HG03354 (cell line): ENCODE data around the gene CDR2L.
A peak's percentile ranks its signal among the peaks of the same experiment; 100 is the strongest.

ENCODE experiments used
- ATAC-seq: cut with Tn5 transposase; IDR thresholded peaks from one replicate; pipeline ENCODE4 v1.9.1; 2021; ENCODE audit warnings: mild to moderate bottlenecking; ENCODE audit not compliant: unreplicated experiment, poor library complexity, severe bottlenecking

The CDR2L gene

GRCh38 chr17:74987418-74987908, at the start of gene CDR2L:
TSS of gene CDR2L (plus strand) at chr17:74987632. CDS start at chr17:74988044, 412 bp downstream.
- ATAC-seq, result peak; percentile 94

DNA sequence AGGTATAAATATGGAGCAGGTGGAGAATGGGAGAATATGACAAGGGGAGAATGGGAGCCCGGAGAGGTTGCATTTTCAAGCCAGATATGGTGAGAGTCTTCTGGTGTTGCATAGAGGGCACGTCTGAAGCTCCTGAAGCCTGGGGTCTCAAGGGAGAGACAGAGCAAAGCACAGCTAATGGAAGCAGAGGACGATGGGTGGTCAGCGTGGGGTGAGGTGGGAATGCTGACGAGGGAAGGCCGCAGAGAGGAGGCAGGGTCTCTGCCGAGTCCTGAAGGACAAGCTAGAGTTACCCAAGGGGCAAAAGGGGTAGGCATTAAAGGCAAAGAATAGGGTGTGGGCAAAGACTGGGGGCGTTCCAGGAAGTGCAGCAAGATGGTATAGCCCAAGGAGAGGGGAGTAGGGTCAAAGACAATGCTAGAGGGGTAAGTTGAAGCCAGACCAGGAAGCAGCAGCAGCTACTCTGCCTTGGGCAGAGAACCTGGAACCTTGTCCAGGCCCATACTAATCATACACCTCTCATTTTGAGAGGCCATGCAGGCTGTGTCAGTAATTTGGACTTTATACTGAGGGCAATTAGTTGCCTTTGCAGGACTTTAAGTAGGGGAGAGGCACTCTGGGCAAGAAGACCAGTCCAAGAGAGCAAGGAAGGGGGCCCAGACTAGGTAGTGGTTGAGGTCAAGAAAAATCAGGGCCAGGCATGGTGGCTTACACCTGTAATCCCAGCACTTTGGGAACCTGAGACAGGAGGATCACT, 49.1 kb upstream of the CDR2L start:
- ATAC-seq, result no peak

DNA sequence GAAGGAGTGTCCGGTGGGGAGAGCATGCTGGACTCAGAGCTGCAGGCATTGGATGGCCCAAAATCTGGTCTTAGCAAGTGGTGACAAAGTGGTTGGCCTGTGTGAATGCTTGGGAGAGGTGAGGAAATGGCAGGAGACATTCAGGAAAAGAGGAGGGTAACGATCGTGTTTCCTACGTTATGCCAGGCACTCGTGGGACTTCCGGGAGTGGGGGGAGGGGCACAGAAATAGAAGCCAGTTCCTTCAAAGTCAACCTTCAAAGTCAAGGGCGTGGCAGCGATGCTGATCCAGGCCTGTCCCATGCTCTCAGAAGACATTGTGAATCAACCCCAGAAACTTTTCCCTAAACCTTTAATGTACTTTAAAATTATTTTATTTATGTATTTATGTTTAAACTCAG, 47.9 kb upstream of the CDR2L start:
- ATAC-seq, result no peak

GRCh38 chr17:74941128-74941725, 46.2 kb upstream of the CDR2L start:
- ATAC-seq, result no peak

GRCh38 chr17:74943808-74944522, 43.5 kb upstream of the CDR2L start:
- no peak for ATAC-seq

DNA sequence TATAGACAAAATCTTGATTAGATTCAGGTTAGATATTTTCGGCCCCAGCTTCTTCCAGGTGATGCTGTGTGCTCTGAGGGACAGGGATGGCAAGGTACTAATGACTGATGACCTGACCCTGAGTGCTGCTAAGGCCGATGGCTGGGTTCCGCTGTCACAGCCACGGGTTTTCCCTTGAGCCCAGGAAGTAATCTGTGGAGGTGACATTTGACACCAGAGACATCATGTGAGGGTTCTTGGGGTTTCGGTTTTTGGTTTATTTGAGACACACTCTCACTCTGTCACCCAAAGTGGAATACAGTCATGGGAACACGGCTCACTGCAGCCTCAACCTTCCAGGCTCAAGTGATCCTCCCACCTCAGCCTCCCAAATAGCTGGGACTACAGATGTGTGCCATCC, 41.9 kb upstream of the CDR2L start:
- ATAC-seq, result no peak

DNA sequence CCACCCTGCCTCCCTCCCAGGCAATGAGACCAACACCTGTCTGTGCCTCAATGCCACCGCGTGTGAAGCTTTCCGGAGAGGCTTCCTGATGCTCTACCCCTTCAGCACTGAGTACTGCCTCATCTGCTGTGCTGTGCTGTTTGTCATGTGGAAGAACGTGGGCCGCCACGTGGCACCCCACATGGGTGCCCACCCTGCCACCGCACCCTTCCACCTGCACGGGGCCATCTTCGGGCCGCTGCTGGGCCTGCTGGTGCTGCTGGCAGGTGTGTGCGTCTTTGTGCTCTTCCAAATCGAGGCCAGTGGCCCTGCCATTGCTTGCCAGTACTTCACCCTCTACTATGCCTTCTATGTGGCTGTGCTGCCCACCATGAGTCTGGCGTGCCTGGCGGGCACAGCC, 40.8 kb upstream of the CDR2L start:
- ATAC-seq, result no peak

- no peak for ATAC-seq
Observed at GRCh38 chr17:74947041-74947754, 40.2 kb upstream of the CDR2L start.

DNA sequence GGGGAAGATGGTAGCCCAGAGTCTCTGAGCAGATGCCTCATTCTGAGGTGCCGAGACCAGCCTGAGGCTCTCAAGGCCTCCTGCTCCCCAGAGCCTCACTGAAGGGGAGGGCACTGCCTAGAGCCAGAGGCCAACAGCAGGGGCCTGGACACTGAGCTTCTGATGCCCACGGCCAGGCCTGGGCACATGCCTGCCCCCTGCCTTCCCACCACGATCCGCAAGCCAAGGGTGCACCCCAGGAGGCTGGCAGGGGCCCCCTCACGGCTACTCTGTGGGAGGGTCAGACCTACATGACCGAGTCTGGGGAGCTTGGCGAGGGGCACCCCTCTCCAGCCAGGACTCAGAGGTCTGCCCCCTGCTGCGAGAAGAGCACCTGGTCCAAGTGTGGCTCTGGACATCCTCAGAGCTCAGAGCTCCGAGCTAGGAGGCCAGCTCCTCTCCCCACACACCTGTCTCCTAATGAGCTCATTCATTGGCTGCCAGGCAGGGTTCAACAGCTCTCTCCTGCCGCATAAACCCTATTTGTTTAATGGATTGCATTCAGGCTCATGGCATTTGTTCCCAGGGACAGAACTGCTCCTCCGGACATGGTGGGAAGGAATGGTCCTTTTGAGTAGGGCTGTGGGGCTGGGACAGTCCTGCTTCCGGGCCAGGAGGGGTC, 37.8 kb upstream of the CDR2L start:
- no peak for ATAC-seq

DNA sequence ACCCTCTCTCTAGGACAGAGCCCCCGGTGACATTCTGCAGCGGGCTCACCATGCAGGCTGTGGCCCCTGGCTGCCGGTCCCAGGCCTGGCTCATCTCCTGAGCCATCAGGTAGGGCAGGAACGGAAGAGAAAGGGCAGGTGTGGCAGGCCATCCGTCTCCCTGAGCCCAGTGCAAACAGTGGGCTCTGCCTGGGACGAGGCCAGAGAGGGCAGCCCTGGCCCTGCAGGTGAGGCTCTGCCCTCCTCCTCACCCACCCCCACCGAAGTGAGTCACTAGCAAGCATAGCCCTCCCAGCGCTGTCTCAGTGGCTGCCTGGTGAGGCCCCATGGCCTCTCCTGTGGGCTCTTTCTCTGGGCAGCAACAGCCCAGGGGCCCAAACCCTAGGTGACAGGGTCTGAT, 37.2 kb upstream of the CDR2L start:
- ATAC-seq, result no peak

- ATAC-seq, result no peak
Observed at GRCh38 chr17:74951065-74951464, 36.4 kb upstream of the CDR2L start.

DNA sequence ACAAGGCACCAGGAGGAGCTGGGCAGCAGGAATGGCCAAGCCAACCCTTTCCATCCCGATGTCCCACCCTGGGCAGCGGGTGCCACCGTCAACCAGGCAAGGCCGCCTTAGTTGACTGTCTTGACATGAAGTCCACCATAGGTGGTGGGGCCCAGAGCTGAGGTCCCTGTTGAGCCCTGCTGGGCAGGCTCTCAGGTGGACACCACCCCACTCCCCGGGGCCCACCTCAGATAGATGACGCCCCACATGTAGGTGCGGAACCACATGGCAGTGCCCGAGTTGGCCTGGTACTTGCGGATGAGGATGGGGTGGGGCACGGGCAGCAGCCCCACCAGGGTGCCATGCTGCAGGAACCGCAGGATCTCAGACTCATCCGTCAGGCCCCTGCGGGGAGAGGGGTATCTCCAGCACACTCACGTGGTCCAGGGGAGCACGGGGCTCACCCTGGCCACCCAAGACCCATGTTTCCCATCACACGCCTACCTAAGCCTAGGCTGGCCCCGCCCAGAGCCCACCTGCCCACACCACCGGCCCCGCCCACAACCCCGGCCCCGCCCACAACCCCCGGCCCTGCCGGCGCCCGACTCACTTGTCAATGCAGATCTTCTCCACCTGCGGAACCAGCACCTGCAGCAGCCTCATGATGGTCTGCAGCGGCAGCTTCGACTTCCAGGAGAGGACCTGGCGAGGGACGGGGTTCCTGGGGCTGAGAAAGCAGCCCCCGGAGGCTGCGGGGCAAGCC, 35.6 kb upstream of the CDR2L start:
- no peak for ATAC-seq

GRCh38 chr17:74952431-74953133, 34.9 kb upstream of the CDR2L start:
- ATAC-seq, result no peak

GRCh38 chr17:74953134-74953687, 34.2 kb upstream of the CDR2L start:
- ATAC-seq, result no peak

DNA sequence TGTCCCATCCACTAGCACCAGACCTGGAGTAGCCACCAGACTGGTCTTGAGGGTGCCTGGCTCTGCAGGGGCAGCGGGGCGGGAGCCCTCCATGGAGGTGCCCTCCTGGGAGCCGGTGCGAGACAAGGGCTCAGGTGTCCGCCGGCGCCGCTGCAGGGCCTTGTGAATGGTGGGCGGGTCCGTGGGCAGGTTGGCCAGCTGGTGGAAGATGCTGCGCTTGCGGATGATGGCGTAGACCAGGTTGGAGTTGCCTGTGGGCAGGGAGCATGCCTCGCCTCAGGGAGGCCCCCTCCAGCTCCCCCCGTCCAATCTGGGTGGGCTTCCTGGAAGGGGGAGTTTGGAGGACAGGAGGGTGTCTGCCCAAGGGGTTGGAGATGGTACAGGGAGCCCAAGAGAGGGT, 33.3 kb upstream of the CDR2L start:
- no peak for ATAC-seq

GRCh38 chr17:74954665-74955421, 32.6 kb upstream of the CDR2L start:
- ATAC-seq, result no peak

- no peak for ATAC-seq
Observed at GRCh38 chr17:74956093-74956492, 31.3 kb upstream of the CDR2L start.
